OCI-M1 (cell line): ENCODE data around the gene NTNG2.
"Not testable (repeated sequence)": the region's sequence is repeated elsewhere in the genome, so short reads cannot be mapped to it uniquely, and the experiment has no call there.

Source experiments
- DNase-seq: peaks from one replicate; lab custom pipeline; 2025; lab: John Stamatoyannopoulos, UW

The NTNG2 gene, protein sequence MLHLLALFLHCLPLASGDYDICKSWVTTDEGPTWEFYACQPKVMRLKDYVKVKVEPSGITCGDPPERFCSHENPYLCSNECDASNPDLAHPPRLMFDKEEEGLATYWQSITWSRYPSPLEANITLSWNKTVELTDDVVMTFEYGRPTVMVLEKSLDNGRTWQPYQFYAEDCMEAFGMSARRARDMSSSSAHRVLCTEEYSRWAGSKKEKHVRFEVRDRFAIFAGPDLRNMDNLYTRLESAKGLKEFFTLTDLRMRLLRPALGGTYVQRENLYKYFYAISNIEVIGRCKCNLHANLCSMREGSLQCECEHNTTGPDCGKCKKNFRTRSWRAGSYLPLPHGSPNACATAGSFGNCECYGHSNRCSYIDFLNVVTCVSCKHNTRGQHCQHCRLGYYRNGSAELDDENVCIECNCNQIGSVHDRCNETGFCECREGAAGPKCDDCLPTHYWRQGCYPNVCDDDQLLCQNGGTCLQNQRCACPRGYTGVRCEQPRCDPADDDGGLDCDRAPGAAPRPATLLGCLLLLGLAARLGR

DNA sequence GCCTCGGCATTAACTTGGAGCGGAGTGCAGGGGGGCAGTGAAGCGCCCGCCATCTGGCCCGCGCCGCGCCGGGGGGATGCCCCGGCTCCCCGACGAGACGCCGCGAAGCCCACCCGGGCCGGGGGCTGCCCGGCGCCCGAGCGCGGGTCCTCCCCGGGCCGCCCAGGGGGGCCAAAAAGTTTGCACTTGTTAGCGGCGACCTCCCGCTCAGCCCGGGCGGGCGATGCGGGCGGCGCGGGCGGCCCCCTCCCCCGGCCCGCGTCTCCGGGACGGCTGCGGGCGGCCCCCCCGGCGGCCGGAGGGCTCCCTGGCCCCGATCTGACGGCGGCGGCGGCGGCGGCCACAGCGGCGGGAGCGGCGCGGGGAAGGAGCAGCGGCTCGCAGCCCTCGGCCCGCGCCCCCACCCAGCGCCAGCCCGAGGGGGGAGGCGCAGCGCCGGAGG lies at the start of gene NTNG2:
Gene NTNG2 (plus strand): TSS at position 316 of the 442 bp plus-strand sequence. CDS start 4,774 bp downstream, outside the sequence.
- DNase-seq = no peak

DNA sequence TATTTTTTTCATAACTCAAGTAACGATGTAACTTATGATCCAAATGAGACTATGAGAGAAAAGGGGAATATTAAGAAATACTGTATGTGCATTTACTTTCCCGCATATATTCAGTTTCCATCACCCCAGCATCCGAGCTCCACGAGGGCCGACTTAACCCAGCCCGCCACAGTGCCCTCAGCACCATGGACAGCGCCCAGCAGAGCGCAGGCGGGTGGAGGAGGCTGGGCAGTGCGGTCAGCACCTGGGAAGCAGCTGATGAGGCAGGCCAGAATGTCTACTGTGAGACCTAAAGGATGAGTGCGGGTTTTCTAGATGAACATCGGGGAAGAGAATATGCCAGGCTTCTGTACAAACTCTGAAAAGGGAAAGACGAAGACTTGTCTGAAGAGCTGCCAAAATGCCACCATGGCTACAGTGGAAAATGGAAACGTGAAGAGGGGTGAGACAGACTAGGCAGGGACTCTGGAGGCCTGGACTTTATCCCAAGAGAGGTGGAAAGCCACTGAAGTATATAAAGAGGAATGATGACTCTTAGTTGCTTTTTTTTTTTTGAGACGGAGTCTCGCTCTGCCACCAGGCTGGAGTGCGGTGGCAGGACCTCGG lies 47.7 kb upstream of the NTNG2 start:
- DNase-seq = peak; percentile 47

DNA sequence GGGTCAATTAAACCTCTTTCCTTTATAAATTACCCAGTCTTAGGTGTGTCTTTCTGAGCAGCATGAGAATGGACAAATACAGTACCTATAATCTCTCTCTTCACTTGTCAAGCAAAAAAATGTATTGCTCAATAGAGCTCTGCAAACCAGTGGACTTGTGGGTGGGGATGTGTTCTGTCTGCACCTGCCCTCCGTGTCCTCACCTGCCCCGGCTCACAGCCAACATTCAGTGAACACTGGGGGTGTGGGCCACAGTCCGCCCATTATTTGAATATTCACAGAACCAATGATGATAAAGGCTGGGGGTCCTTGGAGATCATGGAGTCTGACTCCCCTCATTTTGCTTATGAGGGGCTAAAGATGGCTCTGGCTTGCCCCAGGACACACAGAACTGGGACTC lies 45.3 kb upstream of the NTNG2 start:
- DNase-seq = no peak

DNA sequence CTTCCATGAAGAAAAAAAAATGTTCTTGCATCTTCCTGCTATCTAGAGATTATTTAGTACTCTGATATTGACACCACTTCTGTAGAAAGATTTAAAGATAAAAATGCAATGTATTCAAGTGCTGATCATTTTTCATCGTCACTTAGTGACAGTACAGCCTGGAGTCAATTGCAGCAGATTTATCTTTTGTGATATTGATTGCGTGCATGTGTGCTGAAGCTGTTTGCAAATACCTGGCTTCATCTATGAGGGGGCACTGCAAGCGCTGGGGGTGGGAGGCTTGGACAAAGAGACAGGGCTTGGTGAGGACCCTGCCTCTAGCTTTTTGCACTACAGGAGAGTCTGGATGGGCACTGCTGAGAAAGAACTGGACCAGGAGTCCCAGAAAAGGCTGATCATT lies 44.2 kb upstream of the NTNG2 start:
- DNase-seq = no peak

DNA sequence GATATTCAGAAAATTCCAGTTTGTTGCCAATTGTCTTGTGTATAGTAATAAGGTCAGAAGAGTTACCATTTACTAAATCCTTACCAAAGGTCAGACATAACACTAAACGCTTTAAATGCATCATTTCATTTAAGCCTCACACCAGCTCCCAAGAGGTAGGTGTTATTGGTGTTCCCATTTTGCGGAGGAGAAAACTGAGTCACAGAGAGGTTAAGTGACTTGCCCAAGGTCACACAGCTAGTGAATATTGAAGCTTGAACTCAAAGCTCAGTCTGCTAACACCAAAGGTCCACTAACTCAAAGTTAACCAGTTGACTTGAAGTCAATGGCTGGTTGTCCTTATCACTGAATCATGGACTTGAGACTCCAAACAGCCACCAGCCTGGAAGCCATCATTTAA lies 40.8 kb upstream of the NTNG2 start:
- DNase-seq = no peak

DNA sequence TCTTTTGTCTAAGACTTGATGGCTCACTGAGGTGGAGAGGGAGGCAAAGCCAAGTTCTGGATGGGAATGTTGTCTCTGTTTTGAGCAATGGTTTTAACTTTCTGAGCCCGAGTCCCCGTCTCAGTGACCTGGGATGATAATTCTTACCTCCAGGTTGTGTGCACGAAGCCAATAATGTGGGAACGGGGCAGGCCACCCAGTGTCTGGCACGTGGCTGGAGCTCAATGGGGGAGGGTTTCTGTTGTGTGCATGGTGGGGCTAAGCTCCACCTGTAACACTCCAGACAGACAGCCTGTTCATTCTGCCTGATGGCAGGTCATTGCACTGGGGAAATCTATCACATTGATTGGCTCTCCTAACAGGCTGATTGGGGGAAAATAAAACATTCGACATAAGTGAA lies 37.1 kb upstream of the NTNG2 start:
- DNase-seq = no peak

DNA sequence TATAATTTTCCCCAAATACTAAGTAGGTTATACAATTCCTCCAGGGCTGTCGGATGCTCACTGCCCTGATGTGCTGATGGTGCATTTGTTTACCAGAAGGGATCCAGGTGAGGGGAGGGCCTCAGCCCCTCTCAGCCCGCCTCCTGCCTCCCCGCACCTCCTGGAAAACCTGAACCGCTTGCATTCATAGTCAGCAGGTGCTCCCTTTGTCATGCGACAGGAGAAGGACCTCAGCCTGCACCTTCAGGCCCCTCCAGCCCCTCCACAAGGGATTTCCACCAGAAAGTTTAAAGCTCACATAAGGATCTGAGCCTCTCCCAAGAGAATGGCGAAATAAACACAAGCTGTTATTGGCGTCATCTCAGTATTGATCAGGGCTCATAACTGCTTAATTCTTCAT lies 36.5 kb upstream of the NTNG2 start:
- DNase-seq = no peak

DNA sequence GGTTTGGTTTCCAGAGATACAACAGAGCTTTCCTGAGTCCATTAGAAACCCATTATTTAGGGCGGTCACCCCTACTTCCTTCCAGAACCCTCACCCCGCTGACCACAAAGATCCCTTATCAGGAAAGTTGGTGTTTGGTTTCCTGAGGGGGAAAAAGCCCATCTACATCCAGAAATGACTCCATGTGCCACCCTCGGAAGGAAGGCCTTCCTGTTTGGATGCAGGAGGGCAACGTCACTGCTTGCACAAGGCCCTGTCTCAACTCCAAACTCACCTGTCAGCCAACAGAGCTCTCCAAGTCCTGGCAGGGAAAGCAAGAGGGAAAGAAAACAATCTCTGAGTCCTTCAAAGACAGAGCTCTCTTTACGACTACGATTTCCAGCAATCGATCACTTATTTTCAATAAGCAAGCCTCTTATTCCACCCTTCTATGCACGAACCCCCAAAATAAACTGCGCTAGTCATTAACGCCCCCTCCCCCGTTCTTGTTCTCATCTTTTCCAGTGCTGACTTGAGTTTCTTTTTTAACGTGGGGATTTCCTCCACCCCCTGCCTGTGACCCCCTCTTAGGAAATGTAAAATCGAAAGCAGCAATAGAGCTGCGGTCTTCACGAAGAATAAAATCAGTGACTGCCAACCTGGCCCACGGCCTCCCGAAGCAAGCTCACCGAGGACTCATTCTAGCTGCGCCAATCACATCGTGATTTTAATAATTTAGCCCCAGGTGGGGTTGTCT lies 35.7 kb upstream of the NTNG2 start:
- DNase-seq = no peak

DNA sequence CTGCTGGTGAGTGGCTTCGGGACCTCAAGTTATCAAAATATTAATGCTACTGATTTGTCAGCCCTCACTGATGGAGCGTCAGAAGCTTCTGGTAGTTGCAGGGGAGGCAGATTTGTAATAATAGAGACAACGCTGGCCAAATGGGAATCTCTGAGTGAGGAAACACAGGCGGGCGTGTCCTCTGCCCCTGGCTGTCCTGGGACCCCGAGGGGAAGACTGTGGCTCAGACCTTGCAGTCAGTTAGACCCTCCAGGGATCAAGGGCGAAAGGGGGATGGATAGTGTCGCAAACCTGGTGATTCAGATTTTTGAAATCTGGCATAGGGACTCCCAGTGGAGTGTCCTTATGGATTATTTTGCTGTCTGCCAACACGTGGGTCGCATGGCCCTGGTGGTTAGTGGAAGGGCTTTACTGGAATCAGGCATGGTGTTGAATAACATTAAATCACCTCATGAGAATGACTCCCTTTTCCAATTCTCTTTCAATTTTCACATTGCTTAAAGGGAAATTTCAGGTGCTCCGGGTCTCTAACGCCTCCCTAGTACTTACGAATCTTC lies 35.1 kb upstream of the NTNG2 start:
- DNase-seq = no peak

DNA sequence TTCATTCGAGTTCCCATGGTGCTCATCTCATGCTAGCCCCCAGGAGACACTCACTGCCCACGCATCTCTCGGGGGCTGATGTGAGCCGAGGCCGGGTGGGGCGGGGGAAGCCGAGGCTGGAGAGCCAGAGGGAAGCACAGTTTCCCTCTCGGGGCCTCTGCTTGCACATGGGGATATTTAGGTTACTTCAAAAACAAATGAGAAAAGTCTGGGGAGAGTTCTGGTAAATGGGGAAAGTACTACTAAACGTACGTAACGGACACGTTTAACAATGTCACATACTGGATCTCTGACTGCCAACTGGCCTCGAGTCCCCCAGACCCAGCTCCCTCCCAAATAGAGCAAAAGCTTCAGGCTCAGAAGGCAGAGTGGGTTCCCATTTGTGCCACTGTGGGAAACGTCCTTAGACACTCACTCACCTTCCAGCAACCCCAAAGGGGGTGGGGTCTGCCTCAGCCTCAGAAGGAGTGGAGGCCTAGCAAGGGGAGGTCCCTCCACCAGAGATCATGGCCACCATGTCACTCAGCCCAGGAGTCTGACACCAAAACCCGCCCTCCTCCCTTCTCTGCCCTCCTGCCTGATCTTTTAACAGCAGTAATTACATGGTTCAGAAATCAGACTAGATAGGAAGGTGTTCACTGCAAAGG lies 33.8 kb upstream of the NTNG2 start:
- DNase-seq = no peak

DNA sequence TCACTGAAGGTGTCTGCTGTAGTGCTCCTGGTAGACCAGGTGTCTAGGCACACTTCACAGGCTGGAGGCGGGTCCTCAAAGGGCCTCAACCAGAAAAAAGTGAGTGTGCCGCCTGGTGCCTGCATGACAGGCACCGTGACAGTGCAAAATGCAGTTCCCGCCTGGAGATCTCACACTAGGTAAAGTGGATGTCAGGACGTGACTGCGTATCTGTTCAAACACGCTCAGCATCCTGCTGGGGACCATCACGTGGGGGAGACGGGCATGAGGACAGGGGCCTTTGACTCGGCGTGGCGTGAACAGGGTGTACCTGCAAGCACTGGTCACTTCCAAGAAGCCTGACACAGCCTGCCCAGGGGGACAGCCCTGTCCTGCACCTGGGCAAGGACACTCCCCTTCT lies 32.3 kb upstream of the NTNG2 start:
- DNase-seq = no peak

DNA sequence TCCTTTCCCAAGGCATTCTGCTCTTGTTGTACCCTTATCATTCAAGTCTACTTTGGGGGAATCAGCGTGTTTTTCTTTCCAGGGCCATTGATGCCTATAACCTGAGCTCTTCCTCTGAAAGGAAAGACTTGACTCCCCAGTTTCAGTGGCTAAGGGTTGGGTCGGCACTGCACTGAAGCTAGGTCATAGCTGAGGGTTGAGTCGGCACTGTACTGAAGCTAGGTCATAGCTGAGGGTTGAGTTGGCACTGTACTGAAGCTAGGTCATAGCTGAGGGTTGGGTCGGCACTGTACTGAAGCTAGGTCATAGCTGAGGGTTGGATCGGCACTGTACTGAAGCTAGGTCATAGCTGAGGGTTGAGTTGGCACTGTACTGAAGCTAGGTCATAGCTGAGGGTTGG lies 27.8 kb upstream of the NTNG2 start:
- not testable (repeated sequence) for DNase-seq

DNA sequence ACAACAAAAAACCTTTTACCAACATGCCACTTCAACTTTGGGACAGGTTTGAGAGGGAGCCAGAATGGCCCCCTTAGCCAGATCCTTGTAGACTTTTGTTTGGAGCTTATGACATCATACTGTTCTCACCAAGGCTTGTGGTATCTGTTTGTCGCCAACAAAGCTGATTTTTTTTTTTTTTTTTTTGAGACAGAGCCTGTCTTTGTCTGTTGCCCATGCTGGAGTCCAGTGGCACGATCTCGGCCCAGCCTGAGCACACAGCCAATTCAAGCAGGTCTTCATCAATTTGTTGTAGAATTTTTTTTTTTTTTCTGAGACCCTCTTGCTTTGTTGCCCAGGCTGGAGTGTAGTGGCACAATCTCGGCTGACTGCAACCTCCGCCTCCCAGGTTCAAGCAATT lies 26.4 kb upstream of the NTNG2 start:
- DNase-seq = no peak

DNA sequence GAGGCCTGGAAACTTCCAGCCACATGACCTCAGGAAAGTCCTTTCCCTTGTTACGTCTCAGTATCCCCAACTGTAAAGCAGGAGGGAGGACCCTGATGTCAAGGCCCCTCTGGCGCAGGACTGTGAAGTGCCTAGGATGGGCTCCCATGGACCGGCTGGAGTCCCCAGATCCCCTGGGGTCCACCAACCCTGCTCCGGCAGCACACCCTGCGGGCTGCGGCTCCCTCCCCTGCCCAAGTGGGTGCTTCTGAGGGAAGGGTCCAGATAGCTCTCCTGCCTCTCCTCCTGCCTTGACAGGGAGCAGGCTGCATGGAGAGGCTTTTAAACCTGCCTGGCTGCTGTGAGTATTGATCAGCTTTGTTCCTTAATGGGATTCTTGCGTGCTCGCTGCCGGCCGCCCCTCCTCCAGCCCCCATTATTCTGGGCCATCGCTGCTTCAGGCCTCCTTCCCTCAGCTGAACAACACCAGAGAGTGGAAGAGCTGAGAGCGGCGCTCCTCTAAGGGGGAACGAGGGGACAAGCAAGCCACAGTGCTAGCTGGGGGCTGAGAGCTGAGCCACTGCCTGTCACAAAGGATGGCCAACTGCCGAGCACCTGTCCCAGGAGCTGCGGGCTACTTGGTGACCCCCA lies 25.6 kb upstream of the NTNG2 start:
- no peak for DNase-seq

DNA sequence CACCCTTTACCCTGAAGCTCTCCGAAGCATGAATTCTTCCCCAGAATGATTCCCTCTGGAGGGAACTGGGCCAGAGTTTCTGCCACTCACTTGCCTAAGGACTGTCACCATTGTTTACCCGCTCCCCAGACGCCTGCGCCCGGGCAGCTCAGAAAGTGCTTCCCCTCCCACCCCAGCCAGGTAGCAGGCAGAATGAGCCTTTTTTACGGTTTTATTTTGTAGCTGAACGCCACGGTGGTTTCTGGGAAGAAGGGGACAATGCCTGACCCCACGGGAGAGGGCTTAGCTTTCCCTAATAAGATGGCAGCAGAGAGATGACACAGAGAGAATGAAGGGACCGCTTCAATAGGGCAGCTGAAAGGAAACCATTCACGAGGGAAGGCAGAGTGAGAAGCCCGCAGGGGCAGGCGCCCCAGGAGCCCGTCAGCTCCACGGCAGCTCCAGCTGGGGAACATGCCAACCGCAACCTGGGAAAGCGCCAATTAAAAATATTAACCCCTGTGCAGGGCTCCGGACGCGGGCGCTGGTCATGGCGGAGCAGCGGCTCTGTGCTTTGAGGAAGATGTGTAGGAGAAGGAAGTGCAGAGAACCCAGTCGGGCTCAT lies 20.4 kb upstream of the NTNG2 start:
- DNase-seq = no peak

DNA sequence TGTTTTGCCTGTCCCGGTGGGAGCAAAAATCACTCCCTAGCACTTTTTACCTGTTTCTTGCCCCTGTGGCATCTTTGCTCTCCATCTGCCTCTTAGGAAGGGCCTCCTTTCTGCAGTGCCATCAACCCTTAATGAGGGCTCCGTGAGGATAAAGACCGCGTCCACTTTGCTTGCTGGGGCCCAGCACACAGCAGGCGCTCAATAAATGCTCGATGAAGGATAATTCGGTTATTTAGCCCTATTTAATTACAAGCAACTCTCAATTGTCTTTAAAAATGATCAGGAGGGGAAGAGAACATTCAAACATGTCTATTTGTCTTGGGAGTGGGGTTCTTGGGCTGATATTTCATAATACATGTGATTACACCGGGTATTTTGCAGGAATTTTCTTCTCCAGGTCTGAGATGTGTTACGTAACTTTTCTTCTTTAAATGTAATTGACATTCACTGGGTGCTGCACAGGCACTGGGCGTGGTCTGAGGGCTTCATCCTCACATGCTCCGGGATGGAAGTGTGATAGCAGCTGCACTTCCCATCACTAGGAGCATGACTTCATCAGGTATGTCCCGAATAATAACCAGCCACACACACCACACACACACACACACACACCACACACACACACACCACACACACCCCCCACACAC lies 19.8 kb upstream of the NTNG2 start:
- no peak for DNase-seq

DNA sequence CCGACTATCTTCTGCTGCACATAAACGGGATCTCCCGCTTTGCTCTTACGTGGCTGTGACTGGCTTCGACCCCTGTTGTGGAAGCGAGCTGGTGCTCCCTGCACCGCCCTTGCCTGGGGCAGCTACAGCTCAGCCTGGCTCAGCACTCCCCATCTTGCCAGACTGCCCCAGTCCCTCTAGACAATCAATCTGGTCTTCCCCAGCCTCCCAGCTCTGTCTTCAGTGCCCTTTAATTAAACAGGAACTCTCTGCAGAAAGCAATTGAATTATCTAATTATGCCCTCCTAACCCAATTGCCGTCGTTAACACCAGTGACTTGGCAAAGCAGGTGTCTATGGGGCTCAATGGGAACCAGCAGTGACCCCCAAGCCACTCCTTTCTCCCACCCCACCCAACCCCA lies 18.9 kb upstream of the NTNG2 start:
- DNase-seq = no peak

DNA sequence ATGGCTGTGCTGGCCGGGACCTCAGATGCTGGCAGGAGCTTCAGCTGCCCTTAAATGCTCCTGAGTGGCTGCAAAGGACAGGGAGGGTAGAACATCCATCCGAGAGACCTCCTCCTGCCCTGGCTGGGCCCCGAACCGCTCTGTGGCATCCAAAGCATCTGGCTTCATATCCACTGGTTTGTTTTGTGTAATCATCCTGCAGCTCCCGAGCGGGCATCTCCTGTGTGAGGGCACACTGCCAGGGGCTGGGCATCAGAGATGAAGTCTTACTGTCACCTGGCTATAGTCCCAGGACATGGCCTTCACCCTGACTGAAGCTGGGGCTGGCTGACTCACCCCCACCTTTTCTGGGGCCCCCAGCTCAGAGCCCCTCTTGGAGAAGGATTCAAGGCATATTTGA lies 18.5 kb upstream of the NTNG2 start:
- no peak for DNase-seq

DNA sequence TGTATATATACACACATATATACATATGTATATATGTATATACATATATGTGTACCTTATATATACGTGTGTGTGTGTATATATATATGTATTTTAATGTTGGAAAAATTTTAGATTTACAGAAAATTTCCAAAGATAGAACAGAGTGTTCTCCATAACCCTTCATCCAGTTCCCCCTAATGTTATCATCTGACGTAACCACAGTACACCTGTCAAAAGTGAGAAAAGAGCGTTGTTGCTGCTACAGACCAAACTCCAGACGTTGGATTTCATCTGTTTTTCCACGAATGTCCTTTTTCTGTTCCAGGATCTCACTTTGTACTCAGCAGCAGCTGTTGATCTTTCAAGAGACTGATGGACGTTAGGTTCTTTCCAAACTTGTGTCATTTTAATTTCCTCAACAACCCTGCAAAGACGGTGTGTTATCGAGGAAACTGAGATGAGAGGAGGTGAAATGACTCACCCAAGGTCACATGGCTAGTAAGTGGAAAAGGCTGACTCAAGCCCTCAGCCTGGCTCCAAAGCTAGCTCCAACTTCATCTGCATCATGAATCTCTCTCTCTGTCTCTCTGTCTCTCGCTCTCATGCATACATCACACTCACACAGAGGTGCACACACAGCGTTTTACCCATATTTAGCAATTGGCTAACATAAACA lies 17.0 kb upstream of the NTNG2 start:
- peak; percentile 12 for DNase-seq

DNA sequence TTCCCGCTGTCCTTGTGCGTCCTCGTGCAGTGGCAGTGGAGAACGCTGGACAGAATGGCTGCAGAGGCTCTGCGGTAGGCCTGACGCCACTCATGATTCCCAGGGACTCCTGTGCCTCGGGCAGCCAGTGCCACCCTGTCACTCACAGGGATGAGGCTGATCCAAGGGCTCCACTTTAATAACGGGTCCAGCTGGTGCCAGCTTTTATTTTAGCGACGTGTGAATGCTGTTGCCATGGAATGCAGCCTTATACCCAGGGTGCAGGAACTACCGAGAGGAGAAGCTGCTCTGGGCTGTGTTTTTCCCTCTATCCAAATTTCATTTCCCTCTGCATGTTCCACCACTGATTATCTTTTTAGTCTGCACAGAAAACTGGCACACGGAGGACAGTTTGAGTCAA lies 15.8 kb upstream of the NTNG2 start:
- no peak for DNase-seq
